Measurements from ENCODE around the gene SNX5. TPM values are rescaled to one million over a fixed set of nuclear protein-coding genes. Genes with fewer than 3 reads are reported as not detected.
A peak's percentile ranks its signal among the peaks of the same experiment; 100 is the strongest.

SNX5 gene
- total RNA-seq: 10 to 100 TPM; 58.3 to 67.3 (median 63.9) TPM

DNA sequence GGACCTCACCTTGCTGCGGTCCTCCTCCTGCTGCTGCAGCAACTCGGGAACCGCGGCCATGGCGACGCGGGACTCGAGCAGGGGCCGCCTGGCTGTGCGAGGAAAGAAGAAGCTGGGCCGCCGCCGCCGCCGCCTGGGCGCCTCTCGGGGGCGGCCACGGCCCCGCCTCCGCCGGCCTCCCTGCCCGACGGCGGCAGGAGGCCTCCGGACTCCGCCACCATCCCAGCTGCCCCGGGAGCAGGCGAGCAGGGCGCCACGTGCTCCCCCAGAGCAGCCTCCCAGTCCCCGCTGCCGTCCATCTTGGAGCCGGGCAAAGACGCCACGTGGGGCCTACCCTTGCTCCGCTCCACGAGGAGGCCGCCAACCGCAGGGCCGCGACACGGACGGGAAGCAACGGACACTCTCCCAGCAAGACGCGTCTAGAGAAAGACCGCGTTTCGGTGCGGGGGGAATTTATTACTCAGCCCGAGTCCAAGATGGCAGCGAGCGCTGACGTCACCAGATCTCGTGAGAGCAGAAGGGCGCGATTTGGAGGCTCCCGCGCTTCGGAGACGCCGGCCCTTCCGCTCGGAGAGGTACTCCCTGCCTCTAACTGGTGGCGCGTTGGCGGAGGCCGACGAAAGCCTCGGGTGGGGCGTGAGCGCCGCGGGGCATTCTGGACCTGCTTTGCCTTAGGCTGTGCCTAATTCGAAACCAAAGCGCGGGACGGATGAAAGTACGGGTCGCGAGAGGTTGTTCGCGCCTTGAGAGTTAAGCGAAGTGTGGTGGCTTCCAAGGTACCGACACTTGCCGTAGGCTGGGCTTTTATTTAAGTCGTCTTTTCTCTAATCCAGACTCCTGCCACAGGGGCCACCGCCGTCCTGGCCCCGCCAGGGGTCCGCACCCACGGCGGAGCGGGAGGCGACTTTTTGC lies at the start of gene SNX5, which contains the start of gene MGME1:
TSS of gene SNX5 (minus strand) at position 429 of the 912 bp plus-strand sequence. CDS start at position 60, 369 bp downstream.
TSS of gene MGME1 (plus strand) at position 653 of the 912 bp plus-strand sequence. CDS start 842 bp downstream, outside the sequence.
- intact Hi-C loops (cut with DNase I): no loop called here
- under 1% methylated on average over 41 of the region's 96 CpGs for WGBS
- peaks cover 70 to 82% (median 76%) of the 10 kb centered on the region in 4 donors for H3K4me1 ChIP-seq

DNA sequence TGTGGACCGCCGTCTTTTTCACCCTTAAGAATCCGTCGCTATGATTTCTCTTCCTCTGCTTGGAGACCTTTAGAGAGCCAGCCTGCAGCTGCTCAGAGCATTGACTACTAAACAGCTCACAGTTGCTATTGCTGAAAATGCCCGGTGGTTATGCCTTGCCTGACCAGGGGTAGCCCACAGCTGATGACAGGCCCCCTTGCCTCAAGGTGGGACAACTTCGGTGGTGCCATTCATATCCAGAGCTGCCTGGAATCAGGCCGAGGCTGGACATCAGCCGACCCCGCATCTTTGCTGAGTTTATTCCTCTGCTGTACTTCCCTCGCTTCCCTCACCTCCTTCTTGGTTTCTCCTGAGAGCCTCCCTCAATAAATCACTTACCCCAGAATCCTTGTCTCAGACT lies 49.5 kb upstream of the SNX5 start:
- H3K9me3 ChIP-seq: no peaks in the 10 kb centered on the region
- intact Hi-C loops (cut with DNase I): no loop called here
- no peaks in the 10 kb centered on the region for H3K27me3 ChIP-seq
- TF ChIP-seq POLR2AphosphoS5 (IDR thresholded peaks at IDR 0.05): no peak
- TF ChIP-seq POLR2A (IDR thresholded peaks at IDR 0.05; ENCODE audit: low read depth): no peak
- TF ChIP-seq EP300 (IDR thresholded peaks at IDR 0.05): no peak
- TF ChIP-seq, protein P1, sequence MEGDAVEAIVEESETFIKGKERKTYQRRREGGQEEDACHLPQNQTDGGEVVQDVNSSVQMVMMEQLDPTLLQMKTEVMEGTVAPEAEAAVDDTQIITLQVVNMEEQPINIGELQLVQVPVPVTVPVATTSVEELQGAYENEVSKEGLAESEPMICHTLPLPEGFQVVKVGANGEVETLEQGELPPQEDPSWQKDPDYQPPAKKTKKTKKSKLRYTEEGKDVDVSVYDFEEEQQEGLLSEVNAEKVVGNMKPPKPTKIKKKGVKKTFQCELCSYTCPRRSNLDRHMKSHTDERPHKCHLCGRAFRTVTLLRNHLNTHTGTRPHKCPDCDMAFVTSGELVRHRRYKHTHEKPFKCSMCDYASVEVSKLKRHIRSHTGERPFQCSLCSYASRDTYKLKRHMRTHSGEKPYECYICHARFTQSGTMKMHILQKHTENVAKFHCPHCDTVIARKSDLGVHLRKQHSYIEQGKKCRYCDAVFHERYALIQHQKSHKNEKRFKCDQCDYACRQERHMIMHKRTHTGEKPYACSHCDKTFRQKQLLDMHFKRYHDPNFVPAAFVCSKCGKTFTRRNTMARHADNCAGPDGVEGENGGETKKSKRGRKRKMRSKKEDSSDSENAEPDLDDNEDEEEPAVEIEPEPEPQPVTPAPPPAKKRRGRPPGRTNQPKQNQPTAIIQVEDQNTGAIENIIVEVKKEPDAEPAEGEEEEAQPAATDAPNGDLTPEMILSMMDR (IDR thresholded peaks at IDR 0.05): no peak
- H3K4me1 ChIP-seq: no peaks in the 10 kb centered on the region
- WGBS: 86% methylated on average over 10 of the region's 10 CpGs
- H3K36me3 ChIP-seq: no peaks in the 10 kb centered on the region
- no peak overlapping the region for H3K4me3 ChIP-seq
- DNase-seq (ENCODE audit: extremely low spot score): no peak
- H3K27ac ChIP-seq (replicated peaks in 1 of 4): no peak overlapping the region

More for the DNA sequence above, at the start of gene SNX5, which contains the start of gene MGME1:
- Histone ChIP-seq H3K36me3 (no peaks in the 10 kb centered on the region), H3K4me3 (peak within 1 kb of the TSS; percentile 85 to 89 (median 86)), H3K27ac (replicated peaks in 1 of 4) (peak within 1 kb of the TSS; percentile 95 to 97 (median 96)), H3K9me3 (no peaks in the 10 kb centered on the region), H3K27me3 (no peaks in the 10 kb centered on the region)
- no peak for TF ChIP-seq EP300 (IDR thresholded peaks at IDR 0.05)
- TF ChIP-seq, protein P1 (IDR thresholded peaks at IDR 0.05): peak in 1 of 3 experiments; percentile 4
- peak; percentile 89 to 95 for TF ChIP-seq POLR2AphosphoS5 (IDR thresholded peaks at IDR 0.05)
- peak; percentile 25 for TF ChIP-seq POLR2A (IDR thresholded peaks at IDR 0.05; ENCODE audit: low read depth)
- peak; percentile 100 for DNase-seq (ENCODE audit: extremely low spot score)

DNA sequence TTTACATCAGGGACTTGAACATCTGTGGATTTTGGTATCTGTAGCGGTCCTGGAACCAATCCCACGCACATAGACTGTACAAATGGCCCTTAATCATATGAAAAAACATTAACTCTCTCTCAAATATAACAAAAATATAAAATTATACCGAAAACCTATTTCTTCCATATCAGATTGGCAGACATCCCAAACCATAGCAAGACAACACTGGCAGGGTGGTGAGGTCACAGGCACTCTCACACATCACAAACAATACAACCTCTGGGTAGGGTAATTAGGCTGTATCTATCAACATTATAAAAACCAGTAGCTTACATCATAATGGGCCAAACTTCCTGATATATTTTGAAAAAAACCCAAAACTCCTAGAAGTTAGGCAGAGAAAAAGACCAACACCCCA lies 48.2 kb upstream of the SNX5 start:
- Histone ChIP-seq H3K4me3 (no peak overlapping the region), H3K4me1 (no peaks in the 10 kb centered on the region), H3K27me3 (no peaks in the 10 kb centered on the region), H3K9me3 (no peaks in the 10 kb centered on the region), H3K36me3 (no peaks in the 10 kb centered on the region), H3K27ac (replicated peaks in 1 of 4) (no peak overlapping the region)
- 82% methylated on average over 3 of the region's 3 CpGs for WGBS
- no peak for DNase-seq (ENCODE audit: extremely low spot score)
- intact Hi-C loops (cut with DNase I): no loop called here
- no peak for TF ChIP-seq EP300 (IDR thresholded peaks at IDR 0.05)
- no peak for TF ChIP-seq POLR2A (IDR thresholded peaks at IDR 0.05; ENCODE audit: low read depth)
- TF ChIP-seq POLR2AphosphoS5 (IDR thresholded peaks at IDR 0.05): no peak
- TF ChIP-seq, protein P1 (IDR thresholded peaks at IDR 0.05): no peak

DNA sequence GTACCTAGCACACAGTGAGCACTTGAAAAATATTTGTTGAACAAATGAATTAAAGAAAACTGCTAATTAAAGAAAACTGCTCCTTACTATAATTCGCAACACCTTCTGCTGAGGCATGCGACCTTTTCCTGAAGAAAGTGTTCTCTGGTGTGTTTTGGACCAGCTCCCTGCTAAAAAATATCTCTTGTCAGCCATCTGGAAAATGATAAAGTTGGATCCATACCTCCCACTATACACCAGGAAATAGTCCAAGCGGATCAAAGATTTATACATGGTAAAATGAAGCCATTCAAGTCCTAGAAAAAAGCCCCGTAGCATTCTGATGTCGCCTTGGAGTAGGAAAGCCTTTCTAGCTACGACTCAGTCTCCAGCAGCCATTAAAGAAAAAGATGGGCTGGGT lies 45.8 kb upstream of the SNX5 start:
- no peak overlapping the region for H3K27ac ChIP-seq (replicated peaks in 1 of 4)
- no peaks in the 10 kb centered on the region for H3K27me3 ChIP-seq
- no peak for DNase-seq (ENCODE audit: extremely low spot score)
- H3K4me3 ChIP-seq: no peak overlapping the region
- TF ChIP-seq EP300 (IDR thresholded peaks at IDR 0.05) (no peak), POLR2AphosphoS5 (IDR thresholded peaks at IDR 0.05) (no peak), POLR2A (IDR thresholded peaks at IDR 0.05; ENCODE audit: low read depth) (no peak)
- TF ChIP-seq, protein P1 (IDR thresholded peaks at IDR 0.05): no peak
- no peaks in the 10 kb centered on the region for H3K36me3 ChIP-seq
- no peaks in the 10 kb centered on the region for H3K9me3 ChIP-seq
- 82% methylated on average over 6 of the region's 6 CpGs for WGBS
- intact Hi-C loops (cut with DNase I): no loop called here
- H3K4me1 ChIP-seq: no peaks in the 10 kb centered on the region
